Osteocyte (in vitro differentiated cells): ENCODE measurements around the gene MT1H. TPM values are rescaled to one million over a fixed set of nuclear protein-coding genes. Genes with fewer than 3 reads are reported as not detected.
"Not testable (repeated sequence)": the region's sequence is repeated elsewhere in the genome, so short reads cannot be mapped to it uniquely, and the experiment has no call there.

ENCODE experiments used
- DNase-seq: peaks from one replicate; pipeline ENCODE4 v3.0.0; 2021; ENCODE audit warnings: mixed read lengths; ENCODE audit not compliant: unreplicated experiment; ENCODE audit errors: extremely low spot score
- H3K27ac Mint-ChIP-seq: one replicate; pipeline ENCODE4 v1.8.0; 2021; ENCODE audit warnings: mild to moderate bottlenecking, mixed read lengths; ENCODE audit not compliant: unreplicated experiment
- H3K27me3 Mint-ChIP-seq: one replicate; pipeline ENCODE4 v1.8.0; 2021; ENCODE audit warnings: mixed read lengths; ENCODE audit not compliant: unreplicated experiment
- H3K36me3 Mint-ChIP-seq: one replicate; pipeline ENCODE4 v1.8.0; 2021; ENCODE audit warnings: mixed read lengths; ENCODE audit not compliant: unreplicated experiment
- H3K4me1 Mint-ChIP-seq: one replicate; pipeline ENCODE4 v1.8.0; 2021; ENCODE audit warnings: mixed read lengths; ENCODE audit not compliant: unreplicated experiment
- H3K4me3 Mint-ChIP-seq: one replicate; pipeline ENCODE4 v1.8.0; 2021; ENCODE audit warnings: mild to moderate bottlenecking, moderate library complexity, mixed read lengths; ENCODE audit not compliant: unreplicated experiment
- H3K9me3 Mint-ChIP-seq: one replicate; pipeline ENCODE4 v1.8.0; 2021; ENCODE audit warnings: mixed read lengths; ENCODE audit not compliant: unreplicated experiment
- CTCF ChIP-seq: fragments of 200-600 bp; sonication (generic); IDR thresholded peaks from 2 replicates; pipeline ENCODE4 v1.5.0; 2021; ENCODE audit warnings: antibody characterized with exemption, mild to moderate bottlenecking, moderate library complexity
- total RNA-seq: library from RNA; stranded (reverse); gene quantifications from 2 replicates; pipeline ENCODE4 v1.2.1, GENCODE V29; 2021

MT1H gene
- total RNA-seq, 1 donor from 2014 or later, result not detected

DNA sequence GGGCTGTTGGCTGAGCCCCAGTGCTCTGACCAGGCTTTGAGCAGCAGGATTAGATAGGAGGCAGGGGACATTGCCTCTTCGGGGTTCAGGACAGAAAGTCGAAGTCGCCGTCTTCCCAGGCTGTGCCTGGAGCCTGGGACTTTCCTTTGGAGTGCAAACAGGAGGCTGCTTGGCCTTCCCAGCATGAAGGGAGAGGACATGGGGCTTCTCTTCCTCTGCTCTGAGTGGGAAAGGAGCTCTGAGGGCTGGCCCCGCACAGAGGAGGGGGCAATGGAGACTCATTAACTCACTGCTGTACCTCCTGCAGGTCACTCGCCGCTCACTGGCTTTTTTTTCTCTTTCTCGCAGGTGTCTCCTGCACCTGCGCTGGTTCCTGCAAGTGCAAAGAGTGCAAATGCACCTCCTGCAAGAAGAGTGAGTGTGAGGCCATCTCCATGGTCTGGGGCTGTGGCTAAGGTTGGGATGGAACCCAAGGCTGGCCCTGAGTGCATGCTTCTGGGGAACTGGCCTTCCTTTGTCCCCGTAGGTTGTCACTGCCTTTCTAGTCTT, 11.2 kb upstream of the MT1H start:
- Mint-ChIP-seq H3K27me3 (peaks cover 23% of the 10 kb centered on the region), H3K4me3 (peak overlapping the region; percentile 91), H3K36me3 (peaks cover 1% of the 10 kb centered on the region), H3K9me3 (no peaks in the 10 kb centered on the region), H3K27ac (no peak overlapping the region), H3K4me1 (peaks cover 31% of the 10 kb centered on the region)
- no peak for DNase-seq
- TF ChIP-seq CTCF, result no peak

DNA sequence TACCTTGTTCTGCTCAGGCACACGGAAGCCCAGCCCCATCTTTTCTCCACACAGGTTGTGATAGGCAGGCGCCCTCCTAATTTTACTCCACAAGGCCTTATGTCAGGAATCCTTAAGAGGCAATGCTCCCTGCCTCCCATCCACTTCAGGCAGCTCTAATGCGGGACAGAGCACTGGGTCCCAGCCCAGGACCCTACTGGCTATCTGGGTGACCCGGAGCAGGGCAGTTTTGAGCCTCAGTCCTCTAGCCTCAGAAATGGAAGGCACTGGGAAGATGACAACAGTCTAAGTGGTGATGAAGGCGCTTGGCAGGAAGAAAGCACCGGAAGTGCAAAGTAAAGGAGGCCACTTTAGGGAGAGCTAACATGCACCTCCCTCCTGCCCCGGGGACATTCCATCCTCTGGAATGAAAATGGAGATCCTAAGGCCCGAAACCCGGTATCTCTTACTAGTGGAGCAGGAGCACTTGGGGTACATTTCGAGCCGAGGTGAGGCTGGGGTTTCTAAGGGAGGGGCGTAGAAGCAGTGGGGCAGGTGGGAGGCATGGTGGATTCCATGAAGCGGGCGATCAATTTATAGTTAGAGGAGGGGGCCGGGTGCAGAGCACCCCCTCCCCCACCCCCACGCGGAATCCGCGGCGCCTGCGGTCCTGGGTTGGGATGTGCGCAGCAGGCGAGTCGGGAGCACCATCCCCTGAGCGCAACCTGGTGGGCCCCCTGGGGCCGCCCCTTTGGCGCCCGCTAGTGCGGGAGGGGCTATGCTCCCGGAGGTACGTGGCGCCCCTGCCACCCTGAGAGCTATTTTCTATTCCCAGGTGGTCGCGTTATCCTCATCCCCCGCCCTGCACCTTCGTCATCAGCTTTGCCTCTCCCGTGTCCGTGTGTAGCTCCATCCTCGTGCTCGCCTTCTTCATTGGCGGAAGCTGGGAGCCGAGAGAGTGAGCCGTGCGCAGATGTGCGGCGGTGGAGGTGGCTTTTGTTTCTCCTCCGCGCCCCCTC, 7.0 kb upstream of the MT1H start:
- DNase-seq, result no peak
- Mint-ChIP-seq H3K9me3 (no peaks in the 10 kb centered on the region), H3K36me3 (peaks cover 1% of the 10 kb centered on the region), H3K27ac (no peak overlapping the region), H3K4me1 (peaks cover 16% of the 10 kb centered on the region), H3K27me3 (peaks cover 57% of the 10 kb centered on the region), H3K4me3 (no peak overlapping the region)
- TF ChIP-seq CTCF, result no peak

GRCh38 chr16:56664506-56664905, 5.1 kb upstream of the MT1H start:
- no peaks in the 10 kb centered on the region for H3K9me3 Mint-ChIP-seq
- no peak overlapping the region for H3K4me3 Mint-ChIP-seq
- H3K4me1 Mint-ChIP-seq, result peaks cover 7% of the 10 kb centered on the region
- DNase-seq, result no peak
- H3K27me3 Mint-ChIP-seq, result peaks cover 71% of the 10 kb centered on the region
- peaks cover 1% of the 10 kb centered on the region for H3K36me3 Mint-ChIP-seq
- H3K27ac Mint-ChIP-seq, result no peak overlapping the region
- TF ChIP-seq CTCF, result no peak

DNA sequence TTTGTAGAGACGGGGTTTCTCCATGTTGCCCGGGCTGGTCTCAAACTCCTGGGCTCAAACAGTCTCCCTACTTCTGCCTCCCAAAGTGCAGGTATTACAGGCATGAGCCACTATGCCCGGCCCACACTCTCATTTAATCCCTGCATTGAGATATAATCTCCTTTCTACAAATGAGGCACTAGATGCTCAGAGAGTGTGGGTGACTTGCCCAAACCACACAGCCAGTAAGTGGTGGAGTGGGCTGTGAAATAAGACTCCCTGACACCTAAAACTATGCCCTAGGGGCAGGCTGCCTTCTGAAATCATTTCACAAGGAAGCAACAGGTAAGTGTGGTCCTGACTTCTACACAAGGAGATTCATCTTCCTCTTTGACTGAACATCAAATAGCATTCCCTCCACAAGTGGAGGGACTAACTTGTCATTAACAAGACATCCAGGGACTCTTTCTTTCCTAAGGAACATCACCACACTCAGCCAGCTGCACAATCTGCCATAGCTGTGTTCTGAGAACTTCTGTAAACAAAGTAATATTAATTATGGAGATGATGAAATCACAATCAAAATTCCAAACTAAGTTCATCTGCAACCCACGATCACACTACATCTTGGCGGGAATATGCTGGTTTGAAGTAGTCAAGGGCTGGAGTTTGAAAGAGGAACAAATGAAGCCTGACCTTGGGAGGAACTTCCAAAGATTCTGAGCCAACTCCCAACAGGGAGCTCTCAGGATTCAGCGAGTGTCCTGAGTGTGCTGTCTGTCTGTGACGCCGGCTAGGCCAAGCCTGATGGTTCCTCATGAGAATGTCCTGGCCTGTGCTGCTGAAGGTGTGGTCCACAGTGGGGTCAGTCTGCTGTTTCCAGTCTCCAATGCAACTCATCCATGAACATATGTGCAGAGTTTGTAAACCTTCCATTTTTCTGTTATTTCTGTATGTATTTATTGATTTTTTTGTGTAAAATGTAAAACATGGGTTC, 4.0 kb upstream of the MT1H start:
- not testable (repeated sequence) for H3K27ac Mint-ChIP-seq, H3K36me3 Mint-ChIP-seq, H3K9me3 Mint-ChIP-seq, H3K4me1 Mint-ChIP-seq, DNase-seq, H3K4me3 Mint-ChIP-seq
- H3K27me3 Mint-ChIP-seq, result peaks cover 65% of the 10 kb centered on the region
